Erythroblast (primary cell): Measurements from ENCODE around the gene COMMD3.

Experiments
- GATA1 ChIP-seq: IDR thresholded peaks from 2 replicates; pipeline ENCODE4 v1.6.1; 2011; ENCODE audit warnings: low read depth, mild to moderate bottlenecking, control low read depth, low read length, moderate library complexity
- POLR2A ChIP-seq: IDR thresholded peaks from 2 replicates; pipeline ENCODE4 v1.6.1; 2011; ENCODE audit warnings: mild to moderate bottlenecking, low read length

- no peak for TF ChIP-seq POLR2A
- no peak for TF ChIP-seq GATA1
Measured at GRCh38 chr10:22317076-22317370, 835 bp downstream of the COMMD3 start.
